LNCAP (cell line): ENCODE measurements around the gene PPL.

Experiments
- TF ChIP-seq, protein P1 (sequence below): fragments of 450-650 bp; IDR thresholded peaks from 2 replicates; pipeline ENCODE4 v1.5.1; 2017; ENCODE audit warnings: mild to moderate bottlenecking

PPL gene

DNA sequence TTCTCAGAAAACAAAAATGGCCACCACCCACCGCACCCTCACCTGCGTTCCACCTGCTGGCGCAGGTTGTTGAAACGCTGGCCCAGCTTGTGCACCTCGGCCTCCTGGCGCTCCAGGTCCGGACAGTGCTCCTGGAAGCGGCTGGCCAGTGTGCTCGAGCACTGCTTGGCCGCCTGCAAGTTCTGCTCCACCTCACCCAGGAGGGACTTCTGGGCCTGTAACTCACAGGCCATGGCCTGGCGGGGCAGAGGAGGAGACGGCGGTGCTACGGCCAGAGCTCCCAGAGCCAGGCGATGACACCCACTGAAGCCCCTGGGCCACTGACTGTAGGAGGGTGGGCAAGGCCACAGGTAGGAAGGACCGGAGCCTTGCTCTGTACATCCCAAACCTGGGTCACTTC is 46.3 kb downstream of the PPL start:
- TF ChIP-seq, protein P1, sequence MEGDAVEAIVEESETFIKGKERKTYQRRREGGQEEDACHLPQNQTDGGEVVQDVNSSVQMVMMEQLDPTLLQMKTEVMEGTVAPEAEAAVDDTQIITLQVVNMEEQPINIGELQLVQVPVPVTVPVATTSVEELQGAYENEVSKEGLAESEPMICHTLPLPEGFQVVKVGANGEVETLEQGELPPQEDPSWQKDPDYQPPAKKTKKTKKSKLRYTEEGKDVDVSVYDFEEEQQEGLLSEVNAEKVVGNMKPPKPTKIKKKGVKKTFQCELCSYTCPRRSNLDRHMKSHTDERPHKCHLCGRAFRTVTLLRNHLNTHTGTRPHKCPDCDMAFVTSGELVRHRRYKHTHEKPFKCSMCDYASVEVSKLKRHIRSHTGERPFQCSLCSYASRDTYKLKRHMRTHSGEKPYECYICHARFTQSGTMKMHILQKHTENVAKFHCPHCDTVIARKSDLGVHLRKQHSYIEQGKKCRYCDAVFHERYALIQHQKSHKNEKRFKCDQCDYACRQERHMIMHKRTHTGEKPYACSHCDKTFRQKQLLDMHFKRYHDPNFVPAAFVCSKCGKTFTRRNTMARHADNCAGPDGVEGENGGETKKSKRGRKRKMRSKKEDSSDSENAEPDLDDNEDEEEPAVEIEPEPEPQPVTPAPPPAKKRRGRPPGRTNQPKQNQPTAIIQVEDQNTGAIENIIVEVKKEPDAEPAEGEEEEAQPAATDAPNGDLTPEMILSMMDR: no peak

DNA sequence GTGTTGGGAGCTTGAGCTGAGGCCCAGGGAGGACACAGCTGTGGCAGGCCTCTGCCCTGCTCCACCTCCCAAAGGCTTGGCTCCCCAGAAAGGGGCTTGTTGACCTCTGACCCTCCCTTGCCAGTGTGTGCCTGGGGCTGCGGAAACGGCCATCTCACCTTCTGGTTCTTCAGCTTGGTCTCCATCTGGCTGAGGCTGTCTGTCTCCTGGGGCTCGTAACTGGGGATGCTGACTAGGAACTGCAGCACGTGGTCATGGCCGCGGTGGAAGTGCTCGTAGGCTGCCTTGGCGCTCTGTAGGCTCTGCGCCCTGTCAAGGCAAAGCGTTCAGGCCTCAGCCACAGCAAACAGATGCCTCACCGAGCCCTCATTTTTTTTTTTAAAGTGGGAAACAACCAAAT is 46.9 kb downstream of the PPL start:
- TF ChIP-seq, protein P1: no peak

DNA sequence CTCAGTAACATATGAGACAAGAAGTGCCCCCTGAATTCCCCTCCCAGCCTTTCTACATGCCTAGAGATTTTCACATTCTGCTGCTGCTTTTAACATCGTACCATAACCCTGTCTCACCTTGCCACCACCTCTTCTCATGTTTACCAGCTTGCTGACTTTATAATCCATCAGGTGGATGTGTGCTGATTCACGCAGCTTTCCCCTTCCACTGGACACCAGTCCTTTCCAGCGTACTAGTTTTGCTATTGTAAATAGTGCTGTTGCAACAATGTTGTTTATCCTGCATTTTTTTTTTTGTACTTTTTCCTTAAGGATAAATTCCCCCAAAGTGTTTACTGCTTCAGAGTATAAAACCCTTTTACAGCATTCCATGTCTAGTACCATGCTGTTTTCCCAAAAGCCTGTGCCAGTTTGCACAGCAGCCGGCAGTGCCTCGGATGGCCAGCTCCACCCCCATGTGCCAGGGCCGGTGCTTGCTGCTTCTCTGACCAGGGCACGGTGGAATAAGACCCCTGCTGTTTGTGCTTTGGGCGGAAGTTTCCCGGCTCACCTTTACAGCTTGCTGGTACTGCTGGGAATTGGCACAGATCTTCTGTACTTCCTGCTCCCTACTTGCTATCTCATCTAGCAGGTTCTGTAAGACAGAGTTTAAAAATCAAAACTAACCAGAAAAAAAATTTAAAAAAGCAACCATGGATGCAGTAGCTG is 48.4 kb downstream of the PPL start:
- TF ChIP-seq, protein P1: no peak

DNA sequence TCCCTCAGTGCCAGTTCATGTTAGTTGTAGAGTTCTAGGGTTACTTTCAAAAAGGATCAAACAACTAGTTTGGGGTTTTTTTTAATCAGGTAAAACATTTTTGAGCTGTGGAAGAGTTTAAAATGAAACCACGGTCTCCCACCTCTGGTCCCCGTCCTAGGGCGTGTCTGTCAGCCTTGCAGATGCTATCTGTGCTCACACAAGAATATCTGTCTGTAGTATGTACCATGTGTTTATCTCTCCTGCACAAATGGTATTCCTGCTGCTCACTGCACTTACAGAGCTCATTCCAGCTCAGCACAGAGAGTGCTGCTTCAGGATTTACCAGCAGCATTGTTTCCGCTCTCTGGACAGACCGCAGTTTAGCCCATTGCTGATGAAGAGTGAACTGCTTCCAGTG is 50.8 kb downstream of the PPL start:
- TF ChIP-seq, protein P1: no peak

DNA sequence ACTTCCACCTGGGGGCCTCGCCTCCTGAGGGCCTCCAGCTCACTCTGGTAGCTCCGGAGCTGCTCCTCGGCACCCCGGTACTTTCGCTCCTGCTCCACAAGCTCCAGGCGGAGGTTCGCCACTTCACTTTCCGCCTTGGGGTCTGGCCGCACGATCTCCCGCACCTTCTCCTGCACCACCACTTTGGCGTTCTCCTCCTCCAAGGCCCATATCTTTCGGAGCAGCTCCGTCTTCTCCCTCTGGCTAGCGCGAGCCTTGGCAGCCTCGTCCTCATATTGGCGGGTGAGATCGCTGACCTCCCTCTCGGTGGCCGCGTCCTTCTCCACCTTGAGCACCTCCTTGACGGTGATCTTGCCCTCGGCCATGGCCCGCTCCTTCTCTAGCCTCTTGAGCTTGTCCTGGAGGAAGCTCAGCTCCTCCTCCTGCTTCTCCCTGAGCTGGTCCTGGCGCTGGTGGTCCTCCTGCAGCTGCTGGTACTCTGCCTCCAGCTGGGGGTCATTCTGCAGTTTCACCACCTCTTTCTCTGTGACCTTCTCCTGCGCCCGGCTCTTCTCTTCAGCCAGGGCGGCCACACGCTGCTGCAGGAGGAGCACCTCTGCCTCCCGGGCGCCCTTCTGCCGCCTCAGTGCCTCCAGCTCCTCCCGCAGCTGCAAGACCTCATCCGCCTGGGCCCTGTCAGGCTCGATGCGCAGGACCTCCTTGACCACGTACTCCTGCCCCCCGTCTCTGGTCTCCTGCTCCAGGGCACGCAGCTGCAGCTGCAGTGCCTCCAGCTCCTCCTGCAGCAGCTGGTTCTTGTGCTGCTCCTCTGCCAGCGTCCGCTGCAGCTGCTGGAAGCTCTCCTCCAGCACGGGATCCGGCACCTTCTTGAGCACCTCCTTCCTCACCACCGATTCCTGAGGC is 51.7 kb downstream of the PPL start:
- TF ChIP-seq, protein P1: no peak

DNA sequence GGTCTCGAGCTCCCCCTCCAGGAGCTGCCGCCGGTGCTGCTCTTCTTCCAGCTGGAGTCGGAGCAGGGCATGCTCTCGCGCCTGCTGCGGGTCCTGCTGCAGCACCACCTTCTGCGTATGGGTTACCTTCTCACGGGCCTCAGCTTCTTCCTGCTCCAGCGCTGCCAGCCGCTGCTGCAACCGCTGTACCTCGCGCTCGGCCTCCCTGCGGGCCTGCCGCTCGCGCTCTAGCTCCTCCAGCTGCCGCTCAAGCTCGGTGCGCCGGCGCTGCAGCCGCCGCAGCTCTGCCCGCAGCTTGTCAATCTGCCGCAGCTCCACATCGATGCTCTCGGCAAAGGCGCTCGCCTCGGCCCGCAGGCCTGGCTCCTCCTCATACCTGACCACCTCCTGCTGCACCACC is 52.7 kb downstream of the PPL start:
- TF ChIP-seq, protein P1: no peak

DNA sequence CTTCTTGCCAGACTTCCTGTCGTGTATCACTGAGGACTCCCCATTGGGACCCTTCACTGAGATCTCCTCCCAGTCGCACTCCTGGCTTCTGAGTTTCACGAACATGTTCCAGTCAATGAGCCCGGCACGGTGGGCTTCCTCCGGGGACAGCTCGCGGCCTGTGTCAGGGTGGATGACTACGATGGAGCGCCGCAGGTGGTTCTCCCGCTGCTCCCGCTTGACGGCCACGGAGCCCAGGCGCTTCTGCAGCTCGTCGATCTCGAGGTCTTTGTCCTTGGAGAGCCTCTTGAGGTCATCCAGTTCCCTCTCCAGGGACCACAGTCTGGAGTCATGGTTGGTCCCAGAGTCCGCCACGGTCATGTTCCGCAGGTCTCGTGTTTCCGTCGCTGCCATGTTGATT is 53.4 kb downstream of the PPL start:
- TF ChIP-seq, protein P1: no peak
